AG04450 (cell line): Measurements from ENCODE around the gene VEPH1. TPM values are rescaled to one million over a fixed set of nuclear protein-coding genes. Genes with fewer than 3 reads are reported as not detected.

ENCODE experiments used
- CTCF ChIA-PET: fragments of 300-600, 350-600 bp; formaldehyde crosslinking; extraction: SDS; loops from one replicate; lab custom pipeline; 2022; ENCODE audit warnings: antibody characterized with exemption, inconsistent platforms; lab: Charles Lee
- POLR2A ChIA-PET: fragments of 350-600 bp; formaldehyde crosslinking; extraction: SDS; loops from one replicate; lab custom pipeline; 2021; ENCODE audit warnings: antibody characterized with exemption, inconsistent platforms; lab: Yijun Ruan, JAX
- DNase-seq: peaks from one replicate; pipeline ENCODE4 v3.0.0-alpha.2; 2011; ENCODE audit warnings: low read depth, low spot score
- H3K27ac ChIP-seq: one replicate; pipeline ENCODE4 v1.5.1; 2012; ENCODE audit warnings: low read depth, low read length, control low read depth
- H3K27me3 ChIP-seq: one replicate; pipeline ENCODE4 v1.6.0; 2012; ENCODE audit warnings: low read length; ENCODE audit not compliant: control insufficient read depth, insufficient read depth
- H3K4me3 ChIP-seq: 2 replicates; pipeline ENCODE4 v1.5.1; 2011; ENCODE audit warnings: mild to moderate bottlenecking, low read depth, low read length, control low read depth
- H3K9me3 ChIP-seq: 2 replicates; pipeline ENCODE4 v1.5.1; 2012; ENCODE audit warnings: low read length; ENCODE audit not compliant: control insufficient read depth, insufficient read depth
- CTCF ChIP-seq: IDR thresholded peaks from 2 replicates; pipeline ENCODE4 v1.5.1; 2011; ENCODE audit warnings: low read depth, low read length, control low read depth, inconsistent platforms
- polyA plus RNA-seq: library from polyadenylated mRNA; depleted of rRNA; stranded (reverse); fragments of >200 nt; gene quantifications from 2 replicates; pipeline ENCODE4 v1.2.3, GENCODE V29; 2011

VEPH1 gene
- polyA plus RNA-seq, 1 experiment: 36.4 TPM

- Histone ChIP-seq H3K4me3 (no peak overlapping the region), H3K9me3 (peaks cover 3% of the 10 kb centered on the region; the same call in 1 of the 2 replicates), H3K27me3 (no peaks in the 10 kb centered on the region), H3K27ac (no peak overlapping the region)
- POLR2A ChIA-PET: no interaction called here
- no peak for DNase-seq
- CTCF ChIA-PET: no interaction called here
- TF ChIP-seq CTCF: no peak
Observed at GRCh38 chr3:157394411-157394810, 108.8 kb downstream of the VEPH1 start.

GRCh38 chr3:157393113-157393512 is 110.1 kb downstream of the VEPH1 start:
- no peaks in the 10 kb centered on the region for H3K27me3 ChIP-seq
- no peak overlapping the region for H3K4me3 ChIP-seq
- TF ChIP-seq CTCF: no peak
- CTCF ChIA-PET: no interaction called here
- POLR2A ChIA-PET: no interaction called here
- H3K27ac ChIP-seq: no peak overlapping the region
- no peak for DNase-seq
- peaks cover 3% of the 10 kb centered on the region; the same call in 1 of the 2 replicates for H3K9me3 ChIP-seq

GRCh38 chr3:157392104-157392503 is 111.1 kb downstream of the VEPH1 start:
- no peak for DNase-seq
- TF ChIP-seq CTCF: no peak
- Histone ChIP-seq H3K9me3 (peaks cover 3% of the 10 kb centered on the region; the same call in 1 of the 2 replicates), H3K4me3 (no peak overlapping the region), H3K27me3 (no peaks in the 10 kb centered on the region), H3K27ac (no peak overlapping the region)
- ChIA-PET POLR2A (no interaction called here), CTCF (no interaction called here)

GRCh38 chr3:157390713-157391515 is 112.3 kb downstream of the VEPH1 start:
- POLR2A ChIA-PET: no interaction called here
- Histone ChIP-seq H3K9me3 (peaks cover 3% of the 10 kb centered on the region; the same call in 1 of the 2 replicates), H3K4me3 (no peak overlapping the region), H3K27me3 (no peaks in the 10 kb centered on the region), H3K27ac (no peak overlapping the region)
- no peak for DNase-seq
- TF ChIP-seq CTCF: no peak
- CTCF ChIA-PET: no interaction called here

GRCh38 chr3:157388976-157389375 is 114.2 kb downstream of the VEPH1 start:
- TF ChIP-seq CTCF: no peak
- DNase-seq: peak; percentile 21
- peaks cover 3% of the 10 kb centered on the region; the same call in 1 of the 2 replicates for H3K9me3 ChIP-seq
- H3K27ac ChIP-seq: no peak overlapping the region
- no peak overlapping the region for H3K4me3 ChIP-seq
- POLR2A ChIA-PET: no interaction called here
- H3K27me3 ChIP-seq: no peaks in the 10 kb centered on the region
- CTCF ChIA-PET: interaction anchor here (0.5 to 1.3 kb wide), 2 partner anchors 52 to 104 kb away, joined by 3 read pairs; no protein-coding TSS in a partner anchor
